ENCODE results near the gene OR4D11.

DNA sequence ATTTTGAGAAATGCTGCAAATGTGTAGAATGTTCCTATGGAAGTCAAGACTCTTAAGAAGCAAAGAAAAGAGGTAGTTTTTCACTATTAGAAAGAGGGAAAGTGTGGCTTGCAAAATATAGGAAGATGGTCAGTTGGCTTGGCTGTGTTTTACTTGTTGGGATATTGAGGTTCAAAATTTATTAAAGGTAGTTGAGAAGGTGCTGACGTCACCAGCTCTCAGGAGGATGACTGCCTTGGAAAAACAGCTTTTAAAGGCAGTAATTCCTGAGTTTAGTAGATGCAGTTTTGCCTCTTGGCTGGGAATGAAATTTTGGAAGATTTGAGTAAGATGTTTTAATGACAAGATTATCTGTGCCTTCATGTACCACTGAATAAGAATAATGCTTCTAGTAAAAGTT is 8.3 kb downstream of the OR4D11 start:
- TF ChIP-seq, protein P1, sequence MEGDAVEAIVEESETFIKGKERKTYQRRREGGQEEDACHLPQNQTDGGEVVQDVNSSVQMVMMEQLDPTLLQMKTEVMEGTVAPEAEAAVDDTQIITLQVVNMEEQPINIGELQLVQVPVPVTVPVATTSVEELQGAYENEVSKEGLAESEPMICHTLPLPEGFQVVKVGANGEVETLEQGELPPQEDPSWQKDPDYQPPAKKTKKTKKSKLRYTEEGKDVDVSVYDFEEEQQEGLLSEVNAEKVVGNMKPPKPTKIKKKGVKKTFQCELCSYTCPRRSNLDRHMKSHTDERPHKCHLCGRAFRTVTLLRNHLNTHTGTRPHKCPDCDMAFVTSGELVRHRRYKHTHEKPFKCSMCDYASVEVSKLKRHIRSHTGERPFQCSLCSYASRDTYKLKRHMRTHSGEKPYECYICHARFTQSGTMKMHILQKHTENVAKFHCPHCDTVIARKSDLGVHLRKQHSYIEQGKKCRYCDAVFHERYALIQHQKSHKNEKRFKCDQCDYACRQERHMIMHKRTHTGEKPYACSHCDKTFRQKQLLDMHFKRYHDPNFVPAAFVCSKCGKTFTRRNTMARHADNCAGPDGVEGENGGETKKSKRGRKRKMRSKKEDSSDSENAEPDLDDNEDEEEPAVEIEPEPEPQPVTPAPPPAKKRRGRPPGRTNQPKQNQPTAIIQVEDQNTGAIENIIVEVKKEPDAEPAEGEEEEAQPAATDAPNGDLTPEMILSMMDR (IDR thresholded peaks at IDR 0.05), result no peak
- TF ChIP-seq POLR2AphosphoS5 (IDR thresholded peaks at IDR 0.05) (no peak), POLR2A (IDR thresholded peaks at IDR 0.05) (no peak)

Measured in breast epithelium (tissue), 3 donors.